ENCODE results near the gene KLHL29.

DNA sequence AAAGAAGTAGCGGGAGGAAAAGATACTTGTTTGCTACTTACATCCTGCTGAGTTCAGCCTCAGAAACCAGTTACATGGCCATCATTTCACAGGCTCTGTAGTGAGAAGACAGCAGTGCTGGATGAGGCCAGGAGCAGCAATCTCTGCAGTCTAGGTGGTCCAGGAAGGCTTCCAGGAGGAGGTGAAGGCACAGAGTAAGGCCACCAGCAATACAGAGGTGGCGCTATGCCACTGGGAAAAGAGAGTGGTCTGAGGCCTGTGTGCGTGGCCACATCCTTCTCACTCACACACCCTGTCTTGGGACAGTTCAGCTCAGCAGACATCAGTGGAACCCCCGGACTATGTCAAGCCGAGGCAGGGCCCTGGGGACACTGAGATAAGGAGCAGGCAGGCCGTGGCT is 162.7 kb downstream of the KLHL29 start:
- TF ChIP-seq, protein P1, sequence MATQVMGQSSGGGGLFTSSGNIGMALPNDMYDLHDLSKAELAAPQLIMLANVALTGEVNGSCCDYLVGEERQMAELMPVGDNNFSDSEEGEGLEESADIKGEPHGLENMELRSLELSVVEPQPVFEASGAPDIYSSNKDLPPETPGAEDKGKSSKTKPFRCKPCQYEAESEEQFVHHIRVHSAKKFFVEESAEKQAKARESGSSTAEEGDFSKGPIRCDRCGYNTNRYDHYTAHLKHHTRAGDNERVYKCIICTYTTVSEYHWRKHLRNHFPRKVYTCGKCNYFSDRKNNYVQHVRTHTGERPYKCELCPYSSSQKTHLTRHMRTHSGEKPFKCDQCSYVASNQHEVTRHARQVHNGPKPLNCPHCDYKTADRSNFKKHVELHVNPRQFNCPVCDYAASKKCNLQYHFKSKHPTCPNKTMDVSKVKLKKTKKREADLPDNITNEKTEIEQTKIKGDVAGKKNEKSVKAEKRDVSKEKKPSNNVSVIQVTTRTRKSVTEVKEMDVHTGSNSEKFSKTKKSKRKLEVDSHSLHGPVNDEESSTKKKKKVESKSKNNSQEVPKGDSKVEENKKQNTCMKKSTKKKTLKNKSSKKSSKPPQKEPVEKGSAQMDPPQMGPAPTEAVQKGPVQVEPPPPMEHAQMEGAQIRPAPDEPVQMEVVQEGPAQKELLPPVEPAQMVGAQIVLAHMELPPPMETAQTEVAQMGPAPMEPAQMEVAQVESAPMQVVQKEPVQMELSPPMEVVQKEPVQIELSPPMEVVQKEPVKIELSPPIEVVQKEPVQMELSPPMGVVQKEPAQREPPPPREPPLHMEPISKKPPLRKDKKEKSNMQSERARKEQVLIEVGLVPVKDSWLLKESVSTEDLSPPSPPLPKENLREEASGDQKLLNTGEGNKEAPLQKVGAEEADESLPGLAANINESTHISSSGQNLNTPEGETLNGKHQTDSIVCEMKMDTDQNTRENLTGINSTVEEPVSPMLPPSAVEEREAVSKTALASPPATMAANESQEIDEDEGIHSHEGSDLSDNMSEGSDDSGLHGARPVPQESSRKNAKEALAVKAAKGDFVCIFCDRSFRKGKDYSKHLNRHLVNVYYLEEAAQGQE (IDR thresholded peaks at IDR 0.05; ENCODE audit: insufficient read depth in 1 of 2, low read depth in 2 of 2, low read length in 2 of 2), result no peak
- TF ChIP-seq SIN3A (IDR thresholded peaks at IDR 0.05; ENCODE audit: borderline replicate concordance, insufficient read depth, low read length), result no peak
